H1 (cell line): ENCODE data around the gene GRAMD2A. TPM values are rescaled to one million over a fixed set of nuclear protein-coding genes. Genes with fewer than 3 reads are reported as not detected.

ENCODE experiments used
- CTCF ChIA-PET: fragments of 300-600 bp; sonication (Branson Sonifier 250); formaldehyde crosslinking; loops from one replicate; lab custom pipeline; 2021; ENCODE audit not compliant: partially characterized antibody; lab: Charles Lee
- POLR2A ChIA-PET: fragments of 300-600 bp; sonication (Branson Sonifier 250); formaldehyde crosslinking; loops from one replicate; lab custom pipeline; 2021; ENCODE audit warnings: inconsistent platforms; ENCODE audit not compliant: partially characterized antibody; lab: Charles Lee
- DNase-seq, 2 experiments: peaks; one replicate each; pipeline versions ENCODE4 v3.0.0 to v3.0.0-alpha.2; 2010 to 2022; ENCODE audit warnings: low spot score in 2 of 2, low read depth in 1 of 2, mixed read lengths in 1 of 2
- FAIRE-seq: peaks from 2 replicates; lab custom pipeline; 2011; peaks lifted over from hg19 to GRCh38; lab: Jason Lieb, UNC
- H2AFZ ChIP-seq: 2 replicates; pipeline ENCODE4 v1.8.1; 2012; ENCODE audit warnings: low read length, inconsistent platforms
- H2AK5ac ChIP-seq: 2 replicates; pipeline ENCODE4 v1.6.1; 2013; ENCODE audit warnings: low read depth, low read length
- H2BK120ac ChIP-seq: replicated peaks from 2 replicates; pipeline ENCODE3; 2013; ENCODE audit warnings: low read depth, low read length, inconsistent platforms
- H2BK12ac ChIP-seq: 2 replicates; pipeline ENCODE4 v1.6.1; 2013; ENCODE audit warnings: low read depth, low read length
- H2BK15ac ChIP-seq: 2 replicates; pipeline ENCODE4 v1.6.1; 2013; ENCODE audit warnings: low read length
- H2BK20ac ChIP-seq: 2 replicates; pipeline ENCODE4 v1.6.1; 2013; ENCODE audit warnings: low read length
- H2BK5ac ChIP-seq: 2 replicates; pipeline ENCODE4 v1.6.1; 2013; ENCODE audit warnings: low read depth, low read length
- H3K14ac ChIP-seq: 2 replicates; pipeline ENCODE4 v1.6.1; 2013; ENCODE audit warnings: inconsistent platforms; ENCODE audit not compliant: insufficient read length
- H3K18ac ChIP-seq: 2 replicates; pipeline ENCODE4 v1.6.1; 2013; ENCODE audit warnings: low read length; ENCODE audit errors: extremely low read depth
- H3K23ac ChIP-seq: 2 replicates; pipeline ENCODE4 v1.6.1; 2013; ENCODE audit warnings: inconsistent platforms; ENCODE audit not compliant: insufficient read length
- H3K23me2 ChIP-seq: 2 replicates; pipeline ENCODE4 v1.6.1; 2013; ENCODE audit warnings: low read depth, low read length
- H3K27ac ChIP-seq: 2 replicates; pipeline ENCODE4 v1.6.1; 2011; ENCODE audit warnings: low read depth, low read length, inconsistent platforms
- H3K27me3 ChIP-seq, 4 experiments: replicated peaks in 1 of 4; 1 replicate in 1 of 4; 2 replicates in 3 of 4; pipeline versions ENCODE4 v1.6.1 to v1.8.1; 2011 to 2013; ENCODE audit warnings: low read length in 3 of 4, mild to moderate bottlenecking in 3 of 4, inconsistent platforms in 2 of 4, mixed read lengths in 2 of 4, moderate library complexity in 1 of 4; ENCODE audit not compliant: control insufficient read depth in 3 of 4, insufficient read depth in 3 of 4; ENCODE audit errors: extremely low read depth in 1 of 4
- H3K36me3 ChIP-seq, 4 experiments: 2 replicates each; pipeline versions ENCODE4 v1.6.1 to v1.8.1; 2011 to 2013; ENCODE audit warnings: mild to moderate bottlenecking in 4 of 4, low read length in 3 of 4, moderate library complexity in 2 of 4, control low read depth in 1 of 4, inconsistent platforms in 1 of 4; ENCODE audit not compliant: insufficient read depth in 4 of 4, control insufficient read depth in 2 of 4
- H3K4ac ChIP-seq: replicated peaks from 2 replicates; pipeline ENCODE3; 2013; ENCODE audit warnings: low read length, low read depth, mixed read lengths, inconsistent platforms; ENCODE audit not compliant: insufficient read length
- H3K4me1 ChIP-seq, 4 experiments: replicated peaks in 1 of 4; 1 replicate in 1 of 4; 2 replicates in 3 of 4; pipeline versions ENCODE4 v1.6.1 to v1.8.1; 2011 to 2013; ENCODE audit warnings: low read length in 3 of 4, inconsistent platforms in 2 of 4, mixed read lengths in 1 of 4; ENCODE audit not compliant: insufficient read depth in 4 of 4, control insufficient read depth in 3 of 4
- H3K4me2 ChIP-seq, 2 experiments: 2 replicates each; pipeline versions ENCODE4 v1.6.1 to v1.8.1; 2011 to 2013; ENCODE audit warnings: low read depth in 2 of 2, low read length in 2 of 2, control low read depth in 1 of 2, inconsistent platforms in 1 of 2, mild to moderate bottlenecking in 1 of 2; ENCODE audit not compliant: insufficient read depth in 1 of 2
- H3K4me3 ChIP-seq, 4 experiments: fragments of 200-600, 300-600 bp in 1 of 4; sonication (generic), shearing (Covaris generic), sonication (Bioruptor Twin) in 1 of 4; 2 replicates each; pipeline versions ENCODE4 v1.5.1 to v1.8.1; 2011 to 2016; ENCODE audit warnings: low read length in 4 of 4, low read depth in 3 of 4, control low read depth in 2 of 4, inconsistent platforms in 2 of 4, mild to moderate bottlenecking in 2 of 4, mixed read lengths in 1 of 4, moderate library complexity in 1 of 4; ENCODE audit not compliant: insufficient read depth in 2 of 4; ENCODE audit errors: extremely low read depth in 1 of 4
- H3K56ac ChIP-seq: replicated peaks from 2 replicates; pipeline ENCODE3; 2013; ENCODE audit warnings: low read depth, mild to moderate bottlenecking, mixed read lengths, low read length, inconsistent platforms; ENCODE audit not compliant: insufficient read length
- H3K79me1 ChIP-seq: 2 replicates; pipeline ENCODE4 v1.6.1; 2013; ENCODE audit warnings: low read depth, low read length, control low read depth
- H3K79me2 ChIP-seq, 2 experiments: 2 replicates each; pipeline versions ENCODE4 v1.6.1 to v1.8.1; 2012 to 2013; ENCODE audit warnings: low read length in 2 of 2, mild to moderate bottlenecking in 2 of 2, inconsistent platforms in 1 of 2; ENCODE audit not compliant: insufficient read depth in 2 of 2, control insufficient read depth in 1 of 2
- H3K9ac ChIP-seq, 4 experiments: replicated peaks in 1 of 4; 1 replicate in 1 of 4; 2 replicates in 3 of 4; pipeline versions ENCODE4 v1.6.1 to v1.8.1; 2011 to 2013; ENCODE audit warnings: low read depth in 3 of 4, low read length in 3 of 4, control low read depth in 2 of 4, mild to moderate bottlenecking in 2 of 4, moderate library complexity in 2 of 4, inconsistent platforms in 1 of 4; ENCODE audit errors: extremely low read depth in 1 of 4
- H3K9me3 ChIP-seq, 2 experiments: 2 replicates each; pipeline versions ENCODE4 v1.6.1 to v1.8.1; 2012 to 2013; ENCODE audit warnings: mild to moderate bottlenecking in 2 of 2, moderate library complexity in 2 of 2, control low read depth in 1 of 2, inconsistent platforms in 1 of 2, low read depth in 1 of 2, low read length in 1 of 2, mixed read lengths in 1 of 2; ENCODE audit not compliant: insufficient read depth in 2 of 2
- H4K20me1 ChIP-seq, 2 experiments: replicated peaks in 1 of 2; 2 replicates each; pipeline versions ENCODE3 to v1.8.1; 2011 to 2013; ENCODE audit warnings: inconsistent platforms in 2 of 2, low read length in 2 of 2, mild to moderate bottlenecking in 1 of 2; ENCODE audit not compliant: insufficient read depth in 2 of 2, control insufficient read depth in 1 of 2
- H4K5ac ChIP-seq: 2 replicates; pipeline ENCODE4 v1.6.1; 2013; ENCODE audit warnings: low read length, low read depth, mixed read lengths, inconsistent platforms; ENCODE audit not compliant: insufficient read length
- H4K8ac ChIP-seq: 2 replicates; pipeline ENCODE4 v1.8.0; 2013; ENCODE audit warnings: mild to moderate bottlenecking, moderate library complexity, low read length, inconsistent platforms; ENCODE audit not compliant: insufficient read depth; ENCODE audit errors: extremely low read depth
- H4K91ac ChIP-seq: replicated peaks from 2 replicates; pipeline ENCODE3; 2013; ENCODE audit warnings: low read length, mixed read lengths, inconsistent platforms; ENCODE audit not compliant: insufficient read length
- POLR2AphosphoS5 ChIP-seq: IDR thresholded peaks from 2 replicates; pipeline ENCODE4 v1.6.1; 2011; ENCODE audit warnings: low read depth, low read length
- SIN3A ChIP-seq, 2 experiments: IDR thresholded peaks in 1 of 2; conservative IDR thresholded peaks in 1 of 2; 2 replicates each; pipeline ENCODE4 v1.6.1; 2011 to 2012; ENCODE audit warnings: low read length in 2 of 2, improper control_type of control experiment in 1 of 2, low read depth in 1 of 2, mild to moderate bottlenecking in 1 of 2
- TCF12 ChIP-seq: IDR thresholded peaks from 2 replicates; pipeline ENCODE4 v1.6.1; 2011; ENCODE audit warnings: low read depth, mild to moderate bottlenecking, low read length
- whole genome bisulfite sequencing, 2 experiments: shearing (Covaris generic) in 1 of 2; methylation state at CpG; one replicate each; pipeline versions ENCODE4 v1.1.6 to v1.1.7; 2013 to 2015; ENCODE audit warnings: low lambda C conversion rate in 2 of 2, mixed read lengths in 2 of 2, inconsistent platforms in 1 of 2, low coverage in 1 of 2, missing lambda C conversion rate in 1 of 2; ENCODE audit not compliant: insufficient replicate concordance in 2 of 2, insufficient coverage in 1 of 2, insufficient read length in 1 of 2; ENCODE audit errors: extremely low coverage in 1 of 2, missing lambda C conversion rate in 1 of 2; 5-methylcytosine and 5-hydroxymethylcytosine counted together
- polyA plus RNA-seq, 7 experiments: library from polyadenylated mRNA; depleted of rRNA in 3 of 7; stranded (reverse) in 5 of 7; unstranded in 2 of 7; fragments of >200 nt in 5 of 7; fragments of 200-250 nt in 2 of 7; gene quantifications; 1 replicate in 5 of 7; 2 replicates in 1 of 7; 4 replicates in 1 of 7; pipeline versions ENCODE4 v1.2.1 to v1.2.3, GENCODE V29; 2011 to 2013; ENCODE audit warnings: missing spikeins in 2 of 7, mixed read lengths in 2 of 7
- total RNA-seq: library from RNA; stranded (reverse); fragmentation: NEBNext Ultra II Directional; extraction: Animal tissue kit (Norgen Biotek cat#: 25700); gene quantifications from 2 replicates; pipeline ENCODE4 v1.2.1, GENCODE V29; 2021
- TF ChIP-seq, protein P1 (sequence below): IDR thresholded peaks from 2 replicates; pipeline ENCODE4 v1.6.1; 2012; ENCODE audit warnings: inconsistent platforms

GRAMD2A gene
- total and polyA plus RNA-seq, 2 of the 8 experiments (the other 6 are each of a cell fraction or from before 2014, with no cell fraction given) = 0.57 to 1.5 TPM

DNA sequence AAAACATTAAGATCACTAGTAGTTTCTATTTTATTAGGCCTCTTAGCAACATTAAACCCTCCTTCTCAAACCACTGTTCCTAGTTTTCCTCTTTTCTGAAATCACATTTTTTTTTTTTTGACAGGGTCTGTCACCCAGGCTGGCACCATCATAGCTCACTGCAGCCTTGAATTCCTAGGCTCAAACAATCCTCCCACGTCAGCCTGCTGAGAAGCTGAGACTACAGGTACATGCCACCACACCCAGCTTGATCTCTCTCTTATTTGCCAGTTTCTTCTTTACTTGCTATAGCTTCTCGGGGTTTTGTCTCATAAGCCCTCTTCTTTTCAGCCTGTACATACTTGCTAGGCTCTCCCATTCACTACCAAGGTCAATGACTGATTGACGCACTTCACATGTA, 51.4 kb downstream of the GRAMD2A start:
- Histone ChIP-seq H4K8ac (no peak overlapping the region), H3K56ac (no peak overlapping the region), H3K9ac (no peak overlapping the region), H3K18ac (no peak overlapping the region), H2BK20ac (no peak overlapping the region), H4K5ac (no peak overlapping the region), H4K91ac (no peak overlapping the region), H3K9me3 (no peaks in the 10 kb centered on the region), H3K4me3 (no peak overlapping the region), H4K20me1 (no peaks in the 10 kb centered on the region), H3K4me1 (no peaks in the 10 kb centered on the region), H2BK15ac (no peak overlapping the region), H2BK120ac (no peak overlapping the region), H3K36me3 (no peaks in the 10 kb centered on the region; a peak in 1 of 8 replicates), H3K79me1 (no peaks in the 10 kb centered on the region), H2BK5ac (no peak overlapping the region), H3K14ac (no peak overlapping the region), H2BK12ac (no peak overlapping the region), H3K23me2 (no peaks in the 10 kb centered on the region), H3K79me2 (no peaks in the 10 kb centered on the region), H3K23ac (no peak overlapping the region), H3K4ac (no peak overlapping the region), H3K27ac (no peak overlapping the region), H3K27me3 (no peaks in the 10 kb centered on the region), H2AFZ (no peak overlapping the region), H3K4me2 (no peak overlapping the region), H2AK5ac (no peak overlapping the region)
- CTCF ChIA-PET = interaction anchor here (0.6 to 2.5 kb wide), 5 partner anchors 10 to 345 kb away, joined by 3 to 14 read pairs (median 3); no protein-coding TSS in a partner anchor
- POLR2A ChIA-PET = no interaction called here
- TF ChIP-seq POLR2AphosphoS5 (no peak), TCF12 (no peak), SIN3A (conservative IDR thresholded peaks at IDR 0.05 in 1 of 2, IDR thresholded peaks at IDR 0.05 in 1 of 2; ENCODE audit: low read depth in 1 of 2, low read length in 2 of 2) (no peak)
- TF ChIP-seq, protein P1, sequence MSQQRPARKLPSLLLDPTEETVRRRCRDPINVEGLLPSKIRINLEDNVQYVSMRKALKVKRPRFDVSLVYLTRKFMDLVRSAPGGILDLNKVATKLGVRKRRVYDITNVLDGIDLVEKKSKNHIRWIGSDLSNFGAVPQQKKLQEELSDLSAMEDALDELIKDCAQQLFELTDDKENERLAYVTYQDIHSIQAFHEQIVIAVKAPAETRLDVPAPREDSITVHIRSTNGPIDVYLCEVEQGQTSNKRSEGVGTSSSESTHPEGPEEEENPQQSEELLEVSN = no peak
- DNase-seq = peak in 1 of 2 experiments; percentile 27
- WGBS, 2 experiments = 87% methylated on average over 3 of the region's 3 CpGs; no CpG with 5 or more reads in 1 of the 2 experiments
- no peak for FAIRE-seq
